Memory B cell (primary cell): ENCODE data around the gene MAP3K10.
A peak's percentile ranks its signal among the peaks of the same experiment; 100 is the strongest.
"Not testable (repeated sequence)": the region's sequence is repeated elsewhere in the genome, so short reads cannot be mapped to it uniquely, and the experiment has no call there.

ENCODE experiments used
- ATAC-seq: fragments of 150-1000 bp; cut with Tn5 transposase; 2 replicates; pipeline ENCODE4 v1.10.0; 2021; ENCODE audit warnings: low read depth, mild to moderate bottlenecking, moderate library complexity
- DNase-seq, 2 donors: peaks; one replicate each; pipeline ENCODE4 v3.0.0; 2022; ENCODE audit warnings: low spot score in 2 of 2
- H3K27ac Mint-ChIP-seq: one replicate; pipeline ENCODE4 v1.8.0; 2022; ENCODE audit warnings: mild to moderate bottlenecking, moderate library complexity, mixed read lengths
- H3K27me3 Mint-ChIP-seq: one replicate; pipeline ENCODE4 v1.8.0; 2022; ENCODE audit warnings: mixed read lengths
- H3K36me3 Mint-ChIP-seq: one replicate; pipeline ENCODE4 v1.8.0; 2022; ENCODE audit warnings: mild to moderate bottlenecking, mixed read lengths
- H3K4me1 Mint-ChIP-seq: one replicate; pipeline ENCODE4 v1.8.0; 2022; ENCODE audit warnings: mixed read lengths
- H3K4me3 Mint-ChIP-seq: one replicate; pipeline ENCODE4 v1.8.0; 2022; ENCODE audit warnings: mild to moderate bottlenecking, moderate library complexity, mixed read lengths
- H3K9me3 Mint-ChIP-seq: one replicate; pipeline ENCODE4 v1.8.0; 2022; ENCODE audit warnings: mixed read lengths

MAP3K10 gene

GRCh38 chr19:40190891-40191835, at the start of gene MAP3K10:
Gene MAP3K10, plus strand, starts transcription at chr19:40191426. Its CDS starts 606 bp downstream, at chr19:40192032.
- peaks cover 20% of the 10 kb centered on the region for H3K4me1 Mint-ChIP-seq
- no peaks in the 10 kb centered on the region for H3K9me3 Mint-ChIP-seq
- H3K27me3 Mint-ChIP-seq, result no peaks in the 10 kb centered on the region
- no peaks in the 10 kb centered on the region for H3K36me3 Mint-ChIP-seq
- peak within 1 kb of the TSS; percentile 88 for H3K27ac Mint-ChIP-seq
- H3K4me3 Mint-ChIP-seq, result peak within 1 kb of the TSS; percentile 89
- ATAC-seq (peak; percentile 84), DNase-seq (peak; percentile 68 to 87)

- ATAC-seq, result no peak
- Mint-ChIP-seq H3K27me3 (peaks cover 2% of the 10 kb centered on the region), H3K9me3 (peaks cover 2% of the 10 kb centered on the region), H3K4me3 (no peak overlapping the region), H3K4me1 (peaks cover 20% of the 10 kb centered on the region), H3K27ac (no peak overlapping the region), H3K36me3 (no peaks in the 10 kb centered on the region)
- no peak for DNase-seq
Measured at GRCh38 chr19:40141551-40141950, 49.7 kb upstream of the MAP3K10 start.

DNA sequence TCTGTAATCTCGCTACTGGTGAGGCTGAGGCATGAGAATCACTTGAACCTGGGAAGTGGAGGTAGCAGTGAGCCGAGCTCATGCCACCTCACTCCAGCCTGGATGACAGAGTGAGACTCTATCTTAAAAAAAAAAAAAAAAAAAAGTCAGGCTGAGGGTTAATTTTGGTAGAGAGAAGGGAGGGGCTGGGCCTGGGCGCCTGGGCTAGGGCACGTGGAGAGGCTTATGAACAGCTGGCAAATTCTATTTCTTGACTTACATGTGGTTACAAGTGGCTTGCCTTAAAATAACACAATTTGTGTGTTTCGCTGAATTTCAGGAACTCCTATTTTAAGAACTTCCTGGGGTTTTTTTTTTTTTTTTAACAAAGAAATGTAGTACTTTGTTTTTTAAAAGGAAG, 47.6 kb upstream of the MAP3K10 start:
- Mint-ChIP-seq H3K36me3 (no peaks in the 10 kb centered on the region), H3K27me3 (no peaks in the 10 kb centered on the region), H3K27ac (no peak overlapping the region), H3K4me1 (peaks cover 24% of the 10 kb centered on the region), H3K4me3 (peak overlapping the region; percentile 62), H3K9me3 (peaks cover 2% of the 10 kb centered on the region)
- ATAC-seq, result peak; percentile 89
- DNase-seq, result no peak

DNA sequence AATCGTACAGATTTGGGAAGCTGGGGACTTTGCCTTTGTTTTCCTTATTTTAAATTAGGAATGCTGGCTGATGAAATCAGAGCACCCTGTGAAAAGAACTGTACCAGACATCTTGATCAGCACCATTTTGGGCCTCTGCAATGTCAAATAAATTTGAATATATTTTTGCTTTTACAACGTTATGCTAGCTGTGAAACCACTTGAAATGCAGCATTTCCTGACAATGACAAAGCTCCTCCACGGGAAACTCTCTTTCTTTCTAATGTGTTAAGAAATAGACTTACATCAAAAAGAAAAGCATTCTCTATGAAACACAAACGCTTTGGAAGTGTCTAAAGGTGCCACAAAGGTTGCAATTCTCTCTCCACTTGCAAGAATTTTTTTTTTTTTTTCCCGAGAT, 47.1 kb upstream of the MAP3K10 start:
- Mint-ChIP-seq H3K4me1 (peaks cover 24% of the 10 kb centered on the region), H3K4me3 (peak overlapping the region; percentile 24), H3K27ac (no peak overlapping the region), H3K36me3 (no peaks in the 10 kb centered on the region), H3K27me3 (no peaks in the 10 kb centered on the region), H3K9me3 (peaks cover 2% of the 10 kb centered on the region)
- DNase-seq (no peak), ATAC-seq (peak; percentile 41)

DNA sequence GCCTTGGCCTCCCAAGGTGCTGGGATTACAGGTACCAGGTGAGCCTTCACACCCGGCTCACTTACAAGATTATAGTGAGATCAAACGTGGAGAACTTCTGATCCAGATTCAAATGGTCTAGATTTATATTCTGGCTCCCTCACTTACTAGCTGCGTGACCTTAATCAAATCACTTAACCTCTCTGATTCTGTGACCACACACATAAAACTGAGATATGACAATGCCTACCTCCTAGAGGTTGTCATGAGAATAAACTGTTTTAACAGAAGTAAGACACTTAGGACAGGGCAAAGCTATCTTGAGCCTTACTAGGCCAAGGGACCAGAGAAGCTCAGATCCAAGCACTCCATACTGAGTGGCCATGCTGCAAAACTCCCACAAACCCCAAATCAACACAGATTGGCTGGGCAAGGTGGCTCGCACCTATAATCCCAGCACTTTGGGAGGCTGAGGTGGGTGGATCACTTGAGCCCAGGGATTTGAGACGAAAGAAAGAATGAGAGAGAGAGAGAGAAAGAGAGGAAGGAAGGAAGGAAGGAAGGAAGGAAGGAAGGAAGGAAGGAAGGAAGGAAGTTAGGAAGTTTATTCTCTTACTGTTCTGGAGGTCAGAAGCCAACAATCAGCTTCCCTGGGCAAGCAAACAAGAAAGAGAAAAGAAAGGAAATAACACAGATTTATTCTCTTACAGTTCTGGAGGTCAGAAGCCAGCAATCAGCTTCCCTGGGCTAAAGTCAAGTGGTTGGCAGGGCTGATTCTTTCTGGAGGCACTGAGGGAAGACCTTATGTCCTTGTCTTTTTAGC, 46.1 kb upstream of the MAP3K10 start:
- H3K9me3 Mint-ChIP-seq, result peaks cover 2% of the 10 kb centered on the region
- no peaks in the 10 kb centered on the region for H3K27me3 Mint-ChIP-seq
- no peaks in the 10 kb centered on the region for H3K36me3 Mint-ChIP-seq
- H3K27ac Mint-ChIP-seq, result no peak overlapping the region
- H3K4me1 Mint-ChIP-seq, result peaks cover 20% of the 10 kb centered on the region
- DNase-seq, result no peak
- no peak for ATAC-seq
- peak overlapping the region; percentile 15 for H3K4me3 Mint-ChIP-seq

DNA sequence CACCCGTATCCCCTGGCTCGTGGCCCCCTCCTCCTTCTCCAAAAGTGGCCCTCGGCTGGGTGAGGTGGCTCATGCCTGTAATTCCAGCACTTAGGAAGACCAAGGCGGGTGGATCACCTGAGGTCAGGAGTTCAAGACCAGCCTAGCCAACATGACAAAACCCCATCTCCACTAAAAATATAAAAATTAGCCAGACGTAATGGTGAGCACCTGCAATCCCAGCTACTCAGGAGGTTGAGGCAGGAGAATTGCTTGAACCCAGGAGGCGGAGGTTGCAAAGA, 45.5 kb upstream of the MAP3K10 start:
- not testable (repeated sequence) for H3K36me3 Mint-ChIP-seq, H3K27me3 Mint-ChIP-seq, DNase-seq, ATAC-seq, H3K27ac Mint-ChIP-seq, H3K4me3 Mint-ChIP-seq, H3K9me3 Mint-ChIP-seq
- peaks cover 20% of the 10 kb centered on the region for H3K4me1 Mint-ChIP-seq

DNA sequence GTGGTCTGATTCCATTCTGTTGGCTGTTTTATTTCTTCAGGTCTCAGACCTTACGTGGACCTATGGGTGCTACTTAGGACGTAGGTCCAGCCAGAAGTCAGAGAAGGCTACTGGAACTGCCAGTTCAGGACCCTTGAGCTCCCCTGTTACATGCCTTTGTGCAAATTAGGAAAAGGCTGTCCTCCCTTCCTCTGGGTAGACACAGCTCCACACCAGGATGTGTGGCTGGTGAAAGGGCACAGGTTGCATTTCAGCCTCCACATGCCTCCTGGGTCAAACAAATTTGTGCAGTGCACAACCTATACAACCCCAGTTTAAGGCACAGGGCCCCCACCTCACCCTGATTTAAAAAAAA, 43.9 kb upstream of the MAP3K10 start:
- DNase-seq (no peak), ATAC-seq (no peak)
- H3K4me3 Mint-ChIP-seq, result no peak overlapping the region
- no peak overlapping the region for H3K27ac Mint-ChIP-seq
- H3K27me3 Mint-ChIP-seq, result no peaks in the 10 kb centered on the region
- peaks cover 18% of the 10 kb centered on the region for H3K4me1 Mint-ChIP-seq
- no peaks in the 10 kb centered on the region for H3K36me3 Mint-ChIP-seq
- H3K9me3 Mint-ChIP-seq, result peaks cover 2% of the 10 kb centered on the region

DNA sequence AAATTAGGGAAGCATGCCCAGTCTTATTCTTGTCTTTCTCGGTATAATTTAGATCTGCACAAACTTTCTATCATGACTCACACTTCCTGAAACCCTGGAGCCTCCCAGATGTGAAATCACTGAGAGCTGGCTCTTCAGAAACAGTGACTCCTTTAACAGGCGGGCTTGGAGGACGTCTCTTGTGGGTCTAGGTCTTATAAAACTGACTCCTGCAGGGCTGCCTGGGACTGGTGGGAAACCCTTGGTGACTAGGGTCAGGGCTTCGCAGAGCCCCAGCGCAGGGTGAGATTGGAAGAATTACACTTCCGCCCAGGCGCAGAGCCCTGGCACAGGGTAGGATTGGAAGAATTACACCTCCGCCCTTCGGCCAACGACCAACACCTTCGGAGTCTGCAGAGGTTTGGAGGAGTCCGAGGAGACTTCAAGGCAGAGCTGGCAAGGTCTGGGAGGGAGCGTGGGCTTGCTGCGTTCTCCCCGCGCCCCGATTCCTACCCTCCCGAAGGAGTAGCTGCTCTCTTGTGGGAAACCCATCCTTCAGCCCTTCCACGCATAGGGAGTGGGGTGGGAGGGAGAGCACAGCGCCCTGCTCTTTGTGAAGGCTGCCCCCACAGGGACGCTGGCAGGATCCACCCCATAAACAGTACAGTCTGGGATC, 43.4 kb upstream of the MAP3K10 start:
- peaks cover 2% of the 10 kb centered on the region for H3K9me3 Mint-ChIP-seq
- no peaks in the 10 kb centered on the region for H3K36me3 Mint-ChIP-seq
- DNase-seq, result no peak
- H3K4me1 Mint-ChIP-seq, result peaks cover 17% of the 10 kb centered on the region
- no peak for ATAC-seq
- no peak overlapping the region for H3K4me3 Mint-ChIP-seq
- H3K27me3 Mint-ChIP-seq, result no peaks in the 10 kb centered on the region
- no peak overlapping the region for H3K27ac Mint-ChIP-seq

- Mint-ChIP-seq H3K9me3 (peaks cover 2% of the 10 kb centered on the region), H3K27ac (no peak overlapping the region), H3K4me1 (peaks cover 13% of the 10 kb centered on the region), H3K4me3 (no peak overlapping the region), H3K36me3 (no peaks in the 10 kb centered on the region), H3K27me3 (no peaks in the 10 kb centered on the region)
- ATAC-seq, result no peak
- no peak for DNase-seq
Measured at GRCh38 chr19:40149501-40149900, 41.7 kb upstream of the MAP3K10 start.

DNA sequence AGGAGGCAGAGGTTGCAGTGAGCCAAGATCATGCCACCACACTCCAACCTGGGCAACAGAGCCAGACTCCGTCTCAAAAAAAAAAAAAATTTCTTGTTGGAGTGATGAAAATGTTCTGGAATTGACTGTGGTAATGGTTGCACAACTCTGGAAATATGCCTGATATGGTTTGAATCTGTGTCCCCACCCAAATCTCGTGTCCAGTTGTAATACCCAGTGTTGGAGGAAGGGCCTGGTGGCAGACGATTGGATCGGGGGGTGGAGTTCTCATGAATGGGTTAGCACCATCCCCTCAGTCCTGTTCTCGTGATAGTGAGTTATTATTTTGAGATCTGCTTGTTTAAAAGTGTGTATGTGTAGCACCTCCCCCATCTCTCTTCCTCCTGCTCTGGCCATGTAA, 41.1 kb upstream of the MAP3K10 start:
- ATAC-seq (no peak), DNase-seq (no peak)
- H3K27ac Mint-ChIP-seq, result no peak overlapping the region
- no peaks in the 10 kb centered on the region for H3K27me3 Mint-ChIP-seq
- no peak overlapping the region for H3K4me3 Mint-ChIP-seq
- no peaks in the 10 kb centered on the region for H3K36me3 Mint-ChIP-seq
- H3K4me1 Mint-ChIP-seq, result peaks cover 9% of the 10 kb centered on the region
- peaks cover under 1% of the 10 kb centered on the region for H3K9me3 Mint-ChIP-seq

- no peak overlapping the region for H3K4me3 Mint-ChIP-seq
- H3K9me3 Mint-ChIP-seq, result no peaks in the 10 kb centered on the region
- H3K27ac Mint-ChIP-seq, result no peak overlapping the region
- peaks cover 2% of the 10 kb centered on the region for H3K27me3 Mint-ChIP-seq
- peaks cover 4% of the 10 kb centered on the region for H3K4me1 Mint-ChIP-seq
- DNase-seq (no peak), ATAC-seq (no peak)
- H3K36me3 Mint-ChIP-seq, result no peaks in the 10 kb centered on the region
Measured at GRCh38 chr19:40154121-40154680, 37.0 kb upstream of the MAP3K10 start.

- Mint-ChIP-seq H3K4me1 (peaks cover 4% of the 10 kb centered on the region), H3K27me3 (peaks cover 2% of the 10 kb centered on the region), H3K9me3 (no peaks in the 10 kb centered on the region), H3K36me3 (no peaks in the 10 kb centered on the region), H3K27ac (no peak overlapping the region), H3K4me3 (no peak overlapping the region)
- no peak for ATAC-seq
- no peak for DNase-seq
Measured at GRCh38 chr19:40155749-40156265, 35.4 kb upstream of the MAP3K10 start.

DNA sequence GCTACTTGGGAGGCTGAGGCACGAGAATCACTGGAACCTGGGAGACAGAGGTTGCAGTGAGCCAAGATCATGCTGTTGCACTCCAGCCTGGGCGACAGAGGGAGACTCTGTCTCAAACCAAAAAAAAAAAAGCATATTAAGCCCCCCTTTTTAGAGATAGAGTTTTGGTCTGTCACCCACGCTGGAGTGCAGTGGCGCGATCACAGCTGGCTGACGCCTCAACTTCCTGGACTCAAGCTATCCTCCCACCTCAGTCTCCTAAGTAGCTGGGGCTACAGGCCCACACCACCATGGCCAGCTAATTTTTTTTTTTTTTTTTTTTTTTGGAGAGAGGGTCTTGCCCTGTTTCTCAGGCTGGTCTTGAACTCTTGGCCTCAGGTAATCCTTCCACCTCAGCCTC, 34.2 kb upstream of the MAP3K10 start:
- no peak for DNase-seq
- Mint-ChIP-seq H3K4me3 (no peak overlapping the region), H3K9me3 (no peaks in the 10 kb centered on the region), H3K27ac (no peak overlapping the region), H3K27me3 (peaks cover 2% of the 10 kb centered on the region), H3K36me3 (no peaks in the 10 kb centered on the region), H3K4me1 (peaks cover 4% of the 10 kb centered on the region)
- no peak for ATAC-seq

DNA sequence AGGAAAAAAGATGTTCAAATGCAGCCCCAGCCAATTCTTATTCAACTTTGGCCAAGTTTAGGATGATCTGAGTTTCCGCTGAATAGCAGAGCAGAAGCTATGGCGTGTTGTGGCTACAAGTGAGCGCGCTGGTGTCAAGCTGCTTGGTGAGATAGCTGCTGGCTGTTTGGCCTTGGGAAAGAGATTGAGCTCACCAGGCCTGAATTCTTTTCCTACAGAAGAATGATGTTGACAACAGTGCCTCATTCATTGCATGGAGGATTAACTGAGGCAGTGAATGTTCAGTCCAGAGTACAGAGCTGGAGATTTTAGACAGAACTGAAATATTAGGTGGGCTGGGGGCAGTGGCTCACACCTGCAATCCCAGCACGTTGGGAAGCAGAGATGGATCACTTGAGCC, 31.5 kb upstream of the MAP3K10 start:
- DNase-seq (no peak), ATAC-seq (no peak)
- Mint-ChIP-seq H3K9me3 (peaks cover 2% of the 10 kb centered on the region), H3K27me3 (peaks cover 2% of the 10 kb centered on the region), H3K36me3 (no peaks in the 10 kb centered on the region), H3K4me3 (no peak overlapping the region), H3K4me1 (peaks cover 18% of the 10 kb centered on the region), H3K27ac (no peak overlapping the region)
